ENCODE results near the gene ZNF827.

Gene ZNF827

GRCh38 chr4:145776208-145776607, 162.4 kb downstream of the ZNF827 start:
- H3K9ac ChIP-seq (ENCODE audit: low read length in 5 of 5): no peak overlapping the region
- H3K27ac ChIP-seq (ENCODE audit: low read depth, low read length): no peak overlapping the region
- peaks cover 19 to 39% (median 31%) of the 10 kb centered on the region in 5 donors for H3K36me3 ChIP-seq (ENCODE audit: control insufficient read depth in 5 of 5, insufficient read depth in 5 of 5, low read length in 5 of 5)
- H3K27me3 ChIP-seq (ENCODE audit: control insufficient read depth in 5 of 5, insufficient read depth in 4 of 5, low read length in 5 of 5): no peaks in the 10 kb centered on the region
- H3K9me3 ChIP-seq (ENCODE audit: control insufficient read depth in 5 of 5, low read length in 5 of 5): no peaks in the 10 kb centered on the region
- H3K4me3 ChIP-seq (ENCODE audit: low read depth in 1 of 5, low read length in 5 of 5): no peak overlapping the region
- H3K4me1 ChIP-seq (ENCODE audit: control insufficient read depth in 5 of 5, insufficient read depth in 5 of 5, low read length in 5 of 5): peaks cover 0 to 3% (median 0%) of the 10 kb centered on the region in 5 donors

DNA sequence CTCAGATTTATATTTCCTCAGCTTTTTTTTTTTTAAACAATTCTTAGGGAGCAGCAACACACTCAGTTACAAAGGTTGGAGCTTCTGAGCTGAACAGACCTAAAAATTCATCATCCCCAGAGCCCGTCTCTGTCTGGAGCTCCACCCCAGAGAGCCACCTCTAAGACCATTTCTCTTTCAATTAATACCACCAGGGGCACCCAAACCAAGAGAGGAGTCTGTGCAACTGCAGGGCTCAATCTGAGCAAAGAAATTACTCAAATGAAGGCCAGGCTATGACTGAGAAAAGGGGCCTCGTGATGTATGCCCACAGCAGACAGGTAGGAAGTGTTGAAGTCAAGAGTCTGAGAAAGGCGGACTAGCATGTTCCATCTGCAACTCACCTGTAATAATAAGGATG, 163.2 kb downstream of the ZNF827 start:
- peaks cover 19 to 39% (median 31%) of the 10 kb centered on the region in 5 donors for H3K36me3 ChIP-seq (ENCODE audit: control insufficient read depth in 5 of 5, insufficient read depth in 5 of 5, low read length in 5 of 5)
- H3K27ac ChIP-seq (ENCODE audit: low read depth, low read length): no peak overlapping the region
- H3K4me1 ChIP-seq (ENCODE audit: control insufficient read depth in 5 of 5, insufficient read depth in 5 of 5, low read length in 5 of 5): peaks cover 0 to 3% (median 0%) of the 10 kb centered on the region in 5 donors
- H3K27me3 ChIP-seq (ENCODE audit: control insufficient read depth in 5 of 5, insufficient read depth in 4 of 5, low read length in 5 of 5): no peaks in the 10 kb centered on the region
- no peak overlapping the region for H3K9ac ChIP-seq (ENCODE audit: low read length in 5 of 5)
- no peak overlapping the region for H3K4me3 ChIP-seq (ENCODE audit: low read depth in 1 of 5, low read length in 5 of 5)
- no peaks in the 10 kb centered on the region for H3K9me3 ChIP-seq (ENCODE audit: control insufficient read depth in 5 of 5, low read length in 5 of 5)

- Histone ChIP-seq H3K27me3 (ENCODE audit: control insufficient read depth in 5 of 5, insufficient read depth in 4 of 5, low read length in 5 of 5) (no peaks in the 10 kb centered on the region), H3K9ac (ENCODE audit: low read length in 5 of 5) (no peak overlapping the region), H3K4me3 (ENCODE audit: low read depth in 1 of 5, low read length in 5 of 5) (no peak overlapping the region), H3K9me3 (ENCODE audit: control insufficient read depth in 5 of 5, low read length in 5 of 5) (no peaks in the 10 kb centered on the region), H3K4me1 (ENCODE audit: control insufficient read depth in 5 of 5, insufficient read depth in 5 of 5, low read length in 5 of 5) (peaks cover 0 to 3% (median 0%) of the 10 kb centered on the region in 5 donors), H3K36me3 (ENCODE audit: control insufficient read depth in 5 of 5, insufficient read depth in 5 of 5, low read length in 5 of 5) (peaks cover 19 to 39% (median 31%) of the 10 kb centered on the region in 5 donors), H3K27ac (ENCODE audit: low read depth, low read length) (no peak overlapping the region)
These were observed 164.2 kb downstream of the ZNF827 start for GRCh38 chr4:145774473-145774872.

DNA sequence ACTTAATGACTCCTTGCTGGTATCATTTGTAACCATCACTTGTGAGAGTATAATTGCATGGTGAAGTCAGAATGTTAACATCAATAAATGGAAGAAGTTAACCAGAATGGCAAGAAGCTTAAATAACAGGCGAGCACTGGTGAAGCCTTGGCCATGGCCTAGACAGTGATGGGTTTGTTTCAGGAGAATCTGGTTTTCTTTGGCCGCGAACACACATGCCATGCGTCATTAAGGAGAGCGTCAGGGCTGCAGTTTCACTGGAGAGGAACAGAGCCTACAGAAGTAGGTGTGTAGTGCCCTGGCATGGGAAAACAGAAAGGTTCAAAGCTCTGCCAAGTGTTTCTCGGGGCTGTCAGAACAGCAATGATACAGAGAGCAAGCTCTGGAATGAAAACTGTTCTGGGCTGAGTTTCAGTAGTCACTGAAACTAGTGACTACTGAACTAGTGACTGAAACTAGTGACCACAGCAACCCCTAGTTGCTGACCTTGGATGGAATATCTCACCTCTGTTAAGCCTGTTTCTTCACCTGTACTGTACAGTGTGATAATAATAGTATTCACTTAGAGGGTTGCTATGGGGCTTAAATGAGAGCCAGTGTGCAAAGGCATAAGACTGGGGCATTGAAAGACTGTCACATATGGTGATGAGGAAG, 164.9 kb downstream of the ZNF827 start:
- H3K9ac ChIP-seq (ENCODE audit: low read length in 5 of 5): no peak overlapping the region
- H3K9me3 ChIP-seq (ENCODE audit: control insufficient read depth in 5 of 5, low read length in 5 of 5): no peaks in the 10 kb centered on the region
- H3K4me1 ChIP-seq (ENCODE audit: control insufficient read depth in 5 of 5, insufficient read depth in 5 of 5, low read length in 5 of 5): peaks cover 0 to 3% (median 0%) of the 10 kb centered on the region in 5 donors
- H3K4me3 ChIP-seq (ENCODE audit: low read depth in 1 of 5, low read length in 5 of 5): no peak overlapping the region
- no peak overlapping the region for H3K27ac ChIP-seq (ENCODE audit: low read depth, low read length)
- H3K27me3 ChIP-seq (ENCODE audit: control insufficient read depth in 5 of 5, insufficient read depth in 4 of 5, low read length in 5 of 5): no peaks in the 10 kb centered on the region
- peaks cover 19 to 34% (median 31%) of the 10 kb centered on the region in 5 donors for H3K36me3 ChIP-seq (ENCODE audit: control insufficient read depth in 5 of 5, insufficient read depth in 5 of 5, low read length in 5 of 5)

- no peaks in the 10 kb centered on the region for H3K27me3 ChIP-seq (ENCODE audit: control insufficient read depth in 5 of 5, insufficient read depth in 4 of 5, low read length in 5 of 5)
- no peaks in the 10 kb centered on the region for H3K9me3 ChIP-seq (ENCODE audit: control insufficient read depth in 5 of 5, low read length in 5 of 5)
- no peak overlapping the region for H3K27ac ChIP-seq (ENCODE audit: low read depth, low read length)
- no peak overlapping the region for H3K9ac ChIP-seq (ENCODE audit: low read length in 5 of 5)
- H3K4me3 ChIP-seq (ENCODE audit: low read depth in 1 of 5, low read length in 5 of 5): no peak overlapping the region
- H3K4me1 ChIP-seq (ENCODE audit: control insufficient read depth in 5 of 5, insufficient read depth in 5 of 5, low read length in 5 of 5): peaks cover 0 to 3% (median 0%) of the 10 kb centered on the region in 5 donors
- peaks cover 21 to 33% (median 31%) of the 10 kb centered on the region in 5 donors for H3K36me3 ChIP-seq (ENCODE audit: control insufficient read depth in 5 of 5, insufficient read depth in 5 of 5, low read length in 5 of 5)
These were observed 166.3 kb downstream of the ZNF827 start for GRCh38 chr4:145772347-145772746.

DNA sequence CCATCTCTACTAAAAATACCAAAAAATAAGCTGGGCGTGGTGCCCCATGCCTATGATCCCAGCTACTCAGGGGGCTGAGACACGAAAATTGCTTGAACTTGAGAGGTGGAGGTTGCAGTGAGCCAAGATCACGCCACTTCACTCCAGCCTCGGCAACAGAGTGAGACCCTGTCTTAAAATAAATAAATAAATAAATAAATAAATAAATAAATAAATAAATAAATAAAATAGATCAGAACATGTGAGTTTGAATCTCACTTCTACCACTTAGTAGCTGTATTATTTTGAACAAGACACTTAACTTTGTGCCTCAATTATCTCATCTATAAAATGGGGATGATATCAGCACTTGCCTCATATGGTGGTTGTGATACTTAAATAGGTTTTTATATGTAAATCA, 168.5 kb downstream of the ZNF827 start:
- Histone ChIP-seq H3K27me3 (ENCODE audit: control insufficient read depth in 5 of 5, insufficient read depth in 4 of 5, low read length in 5 of 5) (no peaks in the 10 kb centered on the region), H3K9me3 (ENCODE audit: control insufficient read depth in 5 of 5, low read length in 5 of 5) (no peaks in the 10 kb centered on the region), H3K4me1 (ENCODE audit: control insufficient read depth in 5 of 5, insufficient read depth in 5 of 5, low read length in 5 of 5) (peaks cover 0 to 3% (median 0%) of the 10 kb centered on the region in 5 donors), H3K9ac (ENCODE audit: low read length in 5 of 5) (no peak overlapping the region), H3K27ac (ENCODE audit: low read depth, low read length) (no peak overlapping the region), H3K36me3 (ENCODE audit: control insufficient read depth in 5 of 5, insufficient read depth in 5 of 5, low read length in 5 of 5) (peaks cover 22 to 40% (median 32%) of the 10 kb centered on the region in 5 donors), H3K4me3 (ENCODE audit: low read depth in 1 of 5, low read length in 5 of 5) (no peak overlapping the region)

DNA sequence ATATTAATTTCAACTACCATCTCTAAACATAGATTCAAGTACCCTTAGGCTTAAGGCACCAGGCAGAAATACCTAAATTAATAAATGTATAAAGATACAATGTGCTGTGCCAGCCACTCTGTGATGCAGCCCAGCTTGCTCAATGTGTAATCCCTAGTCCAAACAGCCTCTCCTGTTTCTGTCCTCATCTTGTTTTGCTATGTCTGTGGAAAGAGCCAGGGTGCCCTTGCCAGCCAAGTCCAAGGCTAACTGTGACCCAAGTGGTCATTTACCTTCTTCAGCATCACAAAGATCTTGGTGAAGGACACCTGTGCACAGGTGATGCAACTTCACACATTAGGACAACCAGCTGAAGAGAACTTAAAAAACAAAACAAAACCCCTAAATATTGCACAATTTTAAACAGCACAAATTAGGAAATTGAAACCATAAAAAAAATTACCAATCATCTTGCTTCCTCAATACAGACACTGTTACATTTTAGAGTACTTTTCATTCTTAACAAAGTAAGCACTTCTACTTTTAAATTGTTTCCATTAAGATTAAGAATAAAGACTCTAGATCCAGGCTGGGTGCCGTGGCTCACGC, 169.1 kb downstream of the ZNF827 start:
- no peak overlapping the region for H3K9ac ChIP-seq (ENCODE audit: low read length in 5 of 5)
- no peaks in the 10 kb centered on the region for H3K27me3 ChIP-seq (ENCODE audit: control insufficient read depth in 5 of 5, insufficient read depth in 4 of 5, low read length in 5 of 5)
- H3K4me1 ChIP-seq (ENCODE audit: control insufficient read depth in 5 of 5, insufficient read depth in 5 of 5, low read length in 5 of 5): peaks cover 0 to 3% (median 0%) of the 10 kb centered on the region in 5 donors
- H3K36me3 ChIP-seq (ENCODE audit: control insufficient read depth in 5 of 5, insufficient read depth in 5 of 5, low read length in 5 of 5): peaks cover 23 to 40% (median 33%) of the 10 kb centered on the region in 5 donors
- H3K27ac ChIP-seq (ENCODE audit: low read depth, low read length): no peak overlapping the region
- H3K4me3 ChIP-seq (ENCODE audit: low read depth in 1 of 5, low read length in 5 of 5): no peak overlapping the region
- no peaks in the 10 kb centered on the region for H3K9me3 ChIP-seq (ENCODE audit: control insufficient read depth in 5 of 5, low read length in 5 of 5)

DNA sequence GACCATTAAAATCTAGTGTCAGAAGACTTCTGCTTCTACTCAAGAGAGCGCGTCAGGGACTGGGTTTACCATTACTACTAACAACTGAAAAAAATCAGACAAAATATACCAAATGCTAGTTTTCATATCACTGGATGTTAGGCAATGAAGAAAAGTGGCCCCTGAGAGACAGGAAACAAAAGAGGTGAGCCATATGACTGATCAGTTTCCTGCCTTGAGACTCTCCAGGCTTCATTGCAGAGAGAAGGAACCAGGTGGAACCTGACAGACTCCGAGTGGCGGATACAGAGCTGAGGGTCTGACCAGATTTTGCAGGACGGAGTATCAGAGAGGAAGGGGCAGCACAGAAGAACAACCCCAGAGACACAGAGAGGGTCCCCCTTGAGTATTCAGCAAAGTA, 172.3 kb downstream of the ZNF827 start:
- Histone ChIP-seq H3K27ac (ENCODE audit: low read depth, low read length) (no peak overlapping the region), H3K4me3 (ENCODE audit: low read depth in 1 of 5, low read length in 5 of 5) (no peak overlapping the region)

DNA sequence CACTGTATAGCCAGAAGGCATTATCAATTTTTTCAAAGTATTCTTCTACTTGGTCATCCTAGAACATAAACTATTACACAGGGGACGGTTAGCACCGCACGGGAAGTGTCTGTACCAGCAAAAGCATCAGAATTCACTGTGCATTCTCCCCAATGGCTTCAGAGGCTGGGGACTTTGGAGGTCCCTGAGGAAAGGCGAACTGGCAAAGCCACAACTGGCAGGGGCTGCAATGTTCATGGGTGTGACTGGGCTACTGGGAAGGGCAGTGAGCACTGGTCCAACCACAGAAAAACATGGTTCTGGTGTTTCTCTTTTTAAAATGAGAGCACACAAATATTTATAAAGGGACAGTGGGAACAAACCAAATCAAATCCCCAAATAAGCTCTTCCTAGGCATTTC, 175.2 kb downstream of the ZNF827 start:
- no peak overlapping the region for H3K4me3 ChIP-seq (ENCODE audit: low read depth in 1 of 5, low read length in 5 of 5)
- no peak overlapping the region for H3K9ac ChIP-seq (ENCODE audit: low read length in 5 of 5)
- no peaks in the 10 kb centered on the region for H3K27me3 ChIP-seq (ENCODE audit: control insufficient read depth in 5 of 5, insufficient read depth in 4 of 5, low read length in 5 of 5)
- H3K36me3 ChIP-seq (ENCODE audit: control insufficient read depth in 5 of 5, insufficient read depth in 5 of 5, low read length in 5 of 5): peaks cover 10 to 60% (median 46%) of the 10 kb centered on the region in 5 donors
- H3K4me1 ChIP-seq (ENCODE audit: control insufficient read depth in 5 of 5, insufficient read depth in 5 of 5, low read length in 5 of 5): no peaks in the 10 kb centered on the region
- H3K9me3 ChIP-seq (ENCODE audit: control insufficient read depth in 5 of 5, low read length in 5 of 5): no peaks in the 10 kb centered on the region
- no peak overlapping the region for H3K27ac ChIP-seq (ENCODE audit: low read depth, low read length)

More for the DNA sequence above, 172.3 kb downstream of the ZNF827 start:
- Histone ChIP-seq H3K4me1 (ENCODE audit: control insufficient read depth in 5 of 5, insufficient read depth in 5 of 5, low read length in 5 of 5) (peaks cover 0 to 3% (median 0%) of the 10 kb centered on the region in 5 donors), H3K27me3 (ENCODE audit: control insufficient read depth in 5 of 5, insufficient read depth in 4 of 5, low read length in 5 of 5) (no peaks in the 10 kb centered on the region), H3K9me3 (ENCODE audit: control insufficient read depth in 5 of 5, low read length in 5 of 5) (no peaks in the 10 kb centered on the region), H3K9ac (ENCODE audit: low read length in 5 of 5) (no peak overlapping the region), H3K36me3 (ENCODE audit: control insufficient read depth in 5 of 5, insufficient read depth in 5 of 5, low read length in 5 of 5) (peaks cover 10 to 44% (median 32%) of the 10 kb centered on the region in 5 donors)

DNA sequence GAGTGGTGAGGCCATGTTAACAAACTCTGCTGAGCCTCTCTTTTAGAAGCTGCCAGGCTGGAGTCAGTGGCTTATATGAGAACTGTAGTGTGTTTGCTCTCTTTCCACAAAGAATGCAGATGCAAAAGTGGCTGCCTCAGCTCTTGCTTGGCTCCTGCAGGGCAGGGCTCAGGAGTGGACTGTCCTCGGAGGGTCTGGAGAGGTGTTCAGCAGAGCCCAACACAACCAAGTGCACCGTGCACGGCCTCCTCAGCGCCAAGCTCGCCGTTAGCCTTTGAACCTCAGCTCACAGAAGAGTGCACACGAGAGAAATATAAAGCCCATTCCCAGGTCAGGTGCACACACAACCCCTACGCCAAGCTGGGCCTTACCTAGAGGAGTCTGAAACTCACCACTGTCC, 175.9 kb downstream of the ZNF827 start:
- Histone ChIP-seq H3K4me1 (ENCODE audit: control insufficient read depth in 5 of 5, insufficient read depth in 5 of 5, low read length in 5 of 5) (no peaks in the 10 kb centered on the region), H3K9me3 (ENCODE audit: control insufficient read depth in 5 of 5, low read length in 5 of 5) (no peaks in the 10 kb centered on the region), H3K27me3 (ENCODE audit: control insufficient read depth in 5 of 5, insufficient read depth in 4 of 5, low read length in 5 of 5) (no peaks in the 10 kb centered on the region), H3K9ac (ENCODE audit: low read length in 5 of 5) (no peak overlapping the region), H3K36me3 (ENCODE audit: control insufficient read depth in 5 of 5, insufficient read depth in 5 of 5, low read length in 5 of 5) (peaks cover 10 to 60% (median 46%) of the 10 kb centered on the region in 5 donors), H3K4me3 (ENCODE audit: low read depth in 1 of 5, low read length in 5 of 5) (no peak overlapping the region), H3K27ac (ENCODE audit: low read depth, low read length) (no peak overlapping the region)
